SU-DHL-6 (cell line): Measurements from ENCODE around the gene PRDM10.

Source experiments
- EZH2phosphoT487 ChIP-seq: fragments of 200-600 bp; sonication (generic), shearing (Covaris generic); conservative IDR thresholded peaks from 2 replicates; pipeline ENCODE4 v1.6.1; 2018; ENCODE audit warnings: mild to moderate bottlenecking, antibody characterized with exemption, low read length, moderate library complexity, mixed read lengths
- TF ChIP-seq, protein P1 (sequence below): fragments of 200-600 bp; sonication (generic); IDR thresholded peaks from one replicate; pipeline ENCODE4 v1.5.1; 2017; ENCODE audit warnings: antibody characterized with exemption, mild to moderate bottlenecking, low read length, moderate library complexity; ENCODE audit not compliant: insufficient read depth, poor library complexity, severe bottlenecking

DNA sequence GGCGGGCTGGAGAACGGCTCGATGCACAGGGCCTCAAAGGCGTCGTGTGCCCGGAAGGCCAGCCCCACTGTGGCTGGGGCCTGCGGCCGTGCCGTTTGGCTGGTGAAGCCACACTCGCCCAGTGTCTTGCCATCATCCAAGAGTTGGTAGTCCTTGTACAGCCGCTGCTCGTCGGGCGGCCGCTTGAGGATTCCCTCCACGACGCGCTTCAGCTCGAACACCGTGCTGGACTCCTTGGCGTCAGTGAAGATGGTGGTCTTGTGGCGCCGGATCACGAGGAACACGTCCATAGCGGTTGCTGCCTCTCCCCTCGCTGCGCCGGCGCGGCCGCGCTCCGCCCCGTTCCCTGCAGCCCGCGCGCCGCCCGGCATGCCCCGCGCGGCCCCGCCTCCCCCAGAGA lies 30.3 kb upstream of the PRDM10 start:
- TF ChIP-seq, protein P1, sequence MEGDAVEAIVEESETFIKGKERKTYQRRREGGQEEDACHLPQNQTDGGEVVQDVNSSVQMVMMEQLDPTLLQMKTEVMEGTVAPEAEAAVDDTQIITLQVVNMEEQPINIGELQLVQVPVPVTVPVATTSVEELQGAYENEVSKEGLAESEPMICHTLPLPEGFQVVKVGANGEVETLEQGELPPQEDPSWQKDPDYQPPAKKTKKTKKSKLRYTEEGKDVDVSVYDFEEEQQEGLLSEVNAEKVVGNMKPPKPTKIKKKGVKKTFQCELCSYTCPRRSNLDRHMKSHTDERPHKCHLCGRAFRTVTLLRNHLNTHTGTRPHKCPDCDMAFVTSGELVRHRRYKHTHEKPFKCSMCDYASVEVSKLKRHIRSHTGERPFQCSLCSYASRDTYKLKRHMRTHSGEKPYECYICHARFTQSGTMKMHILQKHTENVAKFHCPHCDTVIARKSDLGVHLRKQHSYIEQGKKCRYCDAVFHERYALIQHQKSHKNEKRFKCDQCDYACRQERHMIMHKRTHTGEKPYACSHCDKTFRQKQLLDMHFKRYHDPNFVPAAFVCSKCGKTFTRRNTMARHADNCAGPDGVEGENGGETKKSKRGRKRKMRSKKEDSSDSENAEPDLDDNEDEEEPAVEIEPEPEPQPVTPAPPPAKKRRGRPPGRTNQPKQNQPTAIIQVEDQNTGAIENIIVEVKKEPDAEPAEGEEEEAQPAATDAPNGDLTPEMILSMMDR: no peak
- TF ChIP-seq EZH2phosphoT487: no peak
